ENCODE measurements around the gene AHCY.
"Not testable (repeated sequence)": the region's sequence is repeated elsewhere in the genome, so short reads cannot be mapped to it uniquely, and the experiment has no call there.

The AHCY gene

DNA sequence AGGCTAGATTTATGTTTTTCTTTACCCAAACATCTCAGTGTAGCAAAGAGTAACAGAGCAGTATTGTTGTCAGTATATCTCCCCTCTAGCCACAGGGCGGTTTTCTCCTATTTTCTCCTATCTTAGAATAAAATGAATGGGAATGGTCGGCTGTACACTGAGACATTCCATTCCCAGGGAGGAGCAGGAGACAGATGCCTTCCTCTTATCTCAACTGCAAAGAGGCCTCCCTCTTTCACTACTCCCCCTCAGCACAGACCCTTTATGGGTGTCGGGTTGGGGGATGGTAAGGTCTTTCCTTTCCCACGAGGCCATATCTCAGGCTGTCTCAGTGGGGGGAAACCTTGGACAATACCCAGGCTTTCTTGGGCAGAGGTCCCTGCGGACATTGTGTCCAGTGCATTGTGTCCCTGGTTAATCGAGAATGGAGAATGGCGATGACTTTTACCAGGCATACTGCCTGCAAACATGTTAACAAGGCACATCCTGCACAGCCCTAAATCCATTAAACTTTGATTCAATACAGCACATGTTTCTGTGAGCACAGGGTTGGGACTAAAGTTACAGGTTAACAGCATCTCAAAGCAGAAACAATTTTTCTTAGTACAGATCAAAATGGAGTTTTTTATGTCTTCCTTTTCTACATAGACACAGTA is 50.6 kb downstream of the AHCY start:
- not testable (repeated sequence) for DNase-seq

- no peak for DNase-seq
Measured at GRCh38 chr20:34251619-34252018, 51.5 kb downstream of the AHCY start.

DNA sequence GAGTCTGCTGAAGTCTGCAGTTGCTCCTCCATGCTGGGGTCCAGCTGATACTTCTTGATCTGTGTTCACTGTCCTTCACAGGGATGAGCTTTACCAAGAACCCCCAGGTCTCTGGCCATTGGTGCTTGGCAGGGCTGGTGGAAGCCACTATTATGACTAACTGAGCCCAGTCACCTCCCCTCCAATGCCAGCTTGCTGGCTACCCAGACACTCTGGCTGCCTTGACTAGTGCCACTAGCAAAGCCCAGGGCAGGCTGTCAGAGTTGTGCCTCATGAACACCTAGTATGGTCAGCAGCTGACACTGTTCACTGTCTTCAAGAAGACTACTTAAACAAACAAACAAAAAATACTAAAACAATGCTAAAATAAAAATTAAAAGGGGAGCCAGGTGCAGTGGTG is 53.1 kb downstream of the AHCY start:
- DNase-seq = no peak

GRCh38 chr20:34249291-34249690 is 53.9 kb downstream of the AHCY start:
- no peak for DNase-seq

DNA sequence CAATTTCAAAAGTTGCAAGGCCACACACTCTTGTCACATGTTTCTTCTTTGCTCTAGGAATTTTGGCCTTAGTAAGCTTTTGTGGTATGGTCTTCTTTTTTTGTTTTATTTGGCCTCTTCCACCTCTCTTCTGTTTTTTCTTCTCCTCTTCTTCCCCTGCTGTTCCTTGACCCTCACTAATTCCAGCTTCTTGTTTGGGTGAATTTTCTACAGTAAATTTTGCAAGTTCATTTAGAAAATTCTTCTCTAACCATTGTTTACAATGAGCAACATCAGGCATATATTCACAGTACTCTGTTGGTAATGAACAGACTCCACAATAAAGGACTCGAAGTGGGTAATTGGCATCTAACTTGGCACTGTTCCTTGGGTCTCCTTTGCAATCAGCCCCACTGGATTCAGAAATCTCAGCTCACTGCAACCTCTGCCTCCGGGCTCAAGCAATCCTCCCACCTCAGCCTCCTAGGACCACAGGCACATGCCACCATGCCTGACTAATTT is 57.0 kb downstream of the AHCY start:
- DNase-seq = no peak

DNA sequence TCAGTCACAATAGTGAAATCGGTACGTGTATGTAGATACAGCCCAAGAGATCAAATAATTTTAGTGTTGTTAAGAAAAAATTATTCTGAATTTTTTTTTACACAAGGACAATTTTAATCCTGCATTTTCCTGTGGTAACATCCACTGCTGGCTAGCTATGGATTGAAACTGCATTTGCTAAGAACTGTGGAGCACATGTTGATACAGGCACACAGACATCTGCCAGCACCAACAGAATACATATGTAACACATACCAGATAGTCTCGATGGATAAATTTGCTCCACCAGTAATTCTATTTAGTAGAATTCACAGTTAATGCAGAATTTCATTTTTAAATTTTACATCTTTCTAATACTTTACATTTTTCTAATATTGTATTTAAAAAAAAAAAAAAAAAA is 59.8 kb downstream of the AHCY start:
- no peak for DNase-seq

DNA sequence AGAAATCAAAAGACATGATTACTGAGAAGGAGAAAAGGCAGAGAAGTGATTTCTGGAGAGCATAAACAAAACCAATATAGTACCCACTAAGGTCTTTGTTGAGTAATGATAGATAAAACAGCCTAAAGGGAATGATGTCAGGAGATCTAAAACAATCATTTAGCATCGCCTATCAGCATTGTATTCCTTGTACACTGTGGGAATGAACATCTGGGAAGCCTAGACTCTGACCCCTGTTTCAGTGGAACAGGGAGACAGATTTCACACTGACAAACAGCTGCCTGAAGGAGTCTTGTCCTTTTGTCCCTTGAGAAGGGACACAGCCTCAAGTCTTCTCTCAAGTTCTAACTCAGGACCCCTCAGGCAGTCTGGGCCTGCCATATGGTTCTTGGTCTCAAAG is 60.3 kb downstream of the AHCY start:
- DNase-seq = no peak

DNA sequence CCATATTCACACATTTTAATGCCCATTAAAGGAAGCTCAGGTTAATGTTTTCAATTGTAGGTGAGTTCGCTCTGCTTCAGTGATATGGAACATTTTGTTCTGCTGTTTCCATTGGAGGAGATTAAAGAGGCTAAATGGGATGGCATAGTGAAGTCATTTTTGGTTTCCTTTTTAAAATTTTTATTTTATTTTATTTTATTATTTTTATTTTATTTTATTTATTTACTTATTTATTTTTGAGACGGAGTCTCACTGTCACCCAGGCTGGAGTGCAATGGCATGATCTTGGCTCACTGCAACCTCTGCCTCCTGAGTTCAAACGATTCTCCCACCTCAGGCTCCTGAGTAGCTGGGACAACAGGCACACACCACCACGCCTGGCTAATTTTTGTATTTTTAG is 61.1 kb downstream of the AHCY start:
- DNase-seq = not testable (repeated sequence)

DNA sequence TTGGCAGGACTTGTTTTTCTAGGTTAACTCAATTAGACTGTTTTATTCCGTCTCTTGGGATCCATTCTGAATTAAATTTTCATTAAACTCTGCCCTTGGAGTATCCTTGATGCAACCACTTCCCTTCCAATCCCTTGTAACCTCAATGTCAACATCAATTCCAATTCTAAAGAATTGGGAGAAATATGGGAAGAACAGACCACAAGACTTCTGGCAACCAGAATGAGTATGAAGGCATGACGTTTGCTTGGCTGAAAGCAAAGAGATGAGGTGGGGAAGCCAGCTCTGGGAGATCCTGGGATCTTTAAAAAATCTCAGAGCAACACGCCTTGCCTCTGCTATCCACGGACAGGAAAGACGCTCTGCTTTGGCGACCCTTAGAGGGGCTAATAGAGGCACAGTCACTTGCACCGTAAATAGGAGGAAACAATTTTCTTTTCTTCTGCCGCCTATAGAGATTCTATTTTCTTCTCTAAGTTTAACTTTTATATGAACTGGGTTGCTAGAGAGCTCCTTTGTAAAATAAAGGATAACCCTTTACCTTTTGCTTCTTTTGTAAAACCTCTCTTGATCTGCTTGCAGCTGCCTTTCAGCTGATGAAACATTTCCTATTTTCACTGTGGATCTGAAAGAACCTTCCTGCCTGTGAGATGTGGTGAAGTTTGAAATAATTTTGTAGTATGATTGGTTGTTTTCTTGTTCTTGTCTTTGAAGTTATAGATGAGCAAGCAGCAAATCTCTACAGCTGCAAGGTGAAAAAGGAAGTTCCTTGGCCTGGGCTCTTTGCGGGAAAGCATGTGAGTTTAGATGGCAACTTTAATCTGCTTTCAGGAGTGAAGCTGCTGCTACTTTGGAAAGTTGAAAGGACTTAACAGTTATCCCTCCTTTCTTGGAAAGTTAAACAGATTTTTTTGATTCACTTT is 62.2 kb downstream of the AHCY start, which contains the start of gene ASIP:
Gene ASIP, plus strand, starts transcription at position 731 of the 923 bp plus-strand sequence. CDS start 18,952 bp downstream, outside the sequence.
- DNase-seq = no peak

GRCh38 chr20:34240121-34240520 is 63.0 kb downstream of the AHCY start:
- DNase-seq = no peak

DNA sequence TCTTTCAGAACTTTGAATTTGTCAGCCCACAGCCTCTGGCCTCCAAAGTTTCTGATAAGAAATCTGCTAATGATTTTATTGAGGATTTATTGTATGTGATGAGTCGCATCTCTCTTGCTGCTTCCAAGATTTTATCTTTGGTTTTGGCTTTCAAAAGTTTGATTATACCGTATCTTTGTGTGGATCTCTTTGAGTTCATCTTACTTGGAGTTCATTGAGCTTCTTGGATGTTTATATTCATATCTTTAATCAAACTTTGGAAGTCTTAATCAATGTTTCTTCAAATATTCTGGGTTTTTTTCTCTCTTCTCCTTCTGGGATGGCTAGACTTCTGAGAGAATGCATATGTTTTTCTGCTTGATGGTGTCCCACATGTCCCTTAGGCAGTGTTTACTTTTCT is 65.2 kb downstream of the AHCY start:
- no peak for DNase-seq

DNA sequence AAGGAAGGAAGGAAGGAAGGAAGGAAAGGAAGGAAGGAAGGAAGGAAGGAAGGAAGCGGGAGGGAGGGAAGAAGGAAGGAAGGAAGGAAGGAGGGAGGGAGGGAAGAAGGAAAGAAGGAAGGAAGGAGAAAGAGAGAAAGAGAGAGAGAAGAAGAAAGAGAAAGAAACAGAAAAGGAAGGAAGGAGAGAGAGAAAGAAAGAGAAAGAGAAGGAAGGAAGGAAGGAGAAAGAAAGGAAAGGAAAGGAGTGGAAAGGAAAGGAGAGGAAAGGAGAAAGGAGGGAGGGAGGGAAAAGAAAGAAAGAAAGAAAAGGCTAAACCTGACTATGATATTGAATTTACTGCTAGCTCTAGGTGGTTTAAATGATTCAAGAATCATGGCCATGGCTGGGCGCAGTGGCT is 67.3 kb downstream of the AHCY start:
- no peak for DNase-seq

GRCh38 chr20:34233687-34234086 is 69.5 kb downstream of the AHCY start:
- DNase-seq = no peak

- no peak for DNase-seq
Measured at GRCh38 chr20:34232494-34233087, 70.6 kb downstream of the AHCY start.

- no peak for DNase-seq
Measured at GRCh38 chr20:34231634-34232033, 71.5 kb downstream of the AHCY start.

Data from cortex of kidney (tissue), 1 donor.